GM03348 (cell line): Measurements from ENCODE around the gene SNRNP70.
"Not testable (repeated sequence)": the region's sequence is repeated elsewhere in the genome, so short reads cannot be mapped to it uniquely, and the experiment has no call there.

Source experiments
- DNase-seq: peaks from one replicate; pipeline ENCODE4 v3.0.0; 2012; ENCODE audit warnings: low spot score

The SNRNP70 gene

GRCh38 chr19:49120325-49120683, 35.1 kb downstream of the SNRNP70 start:
- DNase-seq = no peak

GRCh38 chr19:49120868-49121267, 35.6 kb downstream of the SNRNP70 start:
- no peak for DNase-seq

GRCh38 chr19:49121841-49122240, 36.6 kb downstream of the SNRNP70 start:
- DNase-seq = not testable (repeated sequence)

- DNase-seq = not testable (repeated sequence)
Observed at GRCh38 chr19:49123285-49123684, 38.0 kb downstream of the SNRNP70 start.

- DNase-seq = no peak
Observed at GRCh38 chr19:49125025-49125731, 39.9 kb downstream of the SNRNP70 start.

GRCh38 chr19:49126575-49126974, 41.3 kb downstream of the SNRNP70 start:
- no peak for DNase-seq

- not testable (repeated sequence) for DNase-seq
Observed at GRCh38 chr19:49127225-49127624, 42.0 kb downstream of the SNRNP70 start.

GRCh38 chr19:49127674-49128544, 42.7 kb downstream of the SNRNP70 start:
- DNase-seq = peak; percentile 99

GRCh38 chr19:49128545-49129237, 43.4 kb downstream of the SNRNP70 start:
- no peak for DNase-seq

- no peak for DNase-seq
Observed at GRCh38 chr19:49129238-49129583, 44.0 kb downstream of the SNRNP70 start.

- no peak for DNase-seq
Observed at GRCh38 chr19:49130325-49130724, 45.1 kb downstream of the SNRNP70 start.

- DNase-seq = no peak
Observed at GRCh38 chr19:49132974-49133609, 47.8 kb downstream of the SNRNP70 start.

GRCh38 chr19:49133621-49134454, 48.6 kb downstream of the SNRNP70 start:
- no peak for DNase-seq

- DNase-seq = no peak
Observed at GRCh38 chr19:49135686-49136085, 50.4 kb downstream of the SNRNP70 start.

- no peak for DNase-seq
Observed at GRCh38 chr19:49136771-49137171, 51.5 kb downstream of the SNRNP70 start.

- no peak for DNase-seq
Observed at GRCh38 chr19:49140951-49141350, 55.7 kb downstream of the SNRNP70 start.

GRCh38 chr19:49141352-49141751, 56.1 kb downstream of the SNRNP70 start:
- DNase-seq = no peak

GRCh38 chr19:49142866-49143335, 57.6 kb downstream of the SNRNP70 start:
- DNase-seq = peak; percentile 98

- DNase-seq = peak; percentile 89
Observed at GRCh38 chr19:49145573-49146407, 60.5 kb downstream of the SNRNP70 start.

GRCh38 chr19:49146408-49146770, 61.1 kb downstream of the SNRNP70 start:
- DNase-seq = not testable (repeated sequence)
